ENCODE measurements around the gene PHYHD1. TPM values are rescaled to one million over a fixed set of nuclear protein-coding genes. Genes with fewer than 3 reads are reported as not detected.

PHYHD1 gene
- total and polyA plus RNA-seq, 2 donors (not counting 1 experiment from before 2014, with no cell fraction given) = 0.96 to 2.0 TPM

DNA sequence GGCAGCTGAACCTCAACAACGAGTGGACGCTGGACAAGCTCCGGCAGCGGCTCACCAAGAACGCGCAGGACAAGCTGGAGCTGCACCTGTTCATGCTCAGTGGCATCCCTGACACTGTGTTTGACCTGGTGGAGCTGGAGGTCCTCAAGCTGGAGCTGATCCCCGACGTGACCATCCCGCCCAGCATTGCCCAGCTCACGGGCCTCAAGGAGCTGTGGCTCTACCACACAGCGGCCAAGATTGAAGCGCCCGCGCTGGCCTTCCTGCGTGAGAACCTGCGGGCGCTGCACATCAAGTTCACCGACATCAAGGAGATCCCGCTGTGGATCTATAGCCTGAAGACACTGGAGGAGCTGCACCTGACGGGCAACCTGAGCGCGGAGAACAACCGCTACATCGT lies 12.4 kb upstream of the PHYHD1 start:
- Histone ChIP-seq H3K4me2 (replicated peaks; ENCODE audit: low read depth, low read length, poor library complexity, severe bottlenecking) (no peak overlapping the region), H4K20me1 (ENCODE audit: control insufficient read depth, insufficient read depth, low read length, poor library complexity, severe bottlenecking) (peaks cover 31% of the 10 kb centered on the region), H3K9ac (ENCODE audit: low read length) (no peak overlapping the region), H3K79me2 (ENCODE audit: control insufficient read depth, insufficient read depth, low read length) (peaks cover 61% of the 10 kb centered on the region), H3K9me3 (ENCODE audit: control extremely low read depth in 1 of 3, control insufficient read depth in 2 of 3, insufficient read depth in 1 of 3, low read length in 2 of 3) (no peaks in the 10 kb centered on the region), H3K27ac (ENCODE audit: low read length in 2 of 2) (no peak overlapping the region), H3K4me1 (ENCODE audit: control insufficient read depth in 2 of 2, insufficient read depth in 2 of 2, low read length in 2 of 2) (peaks cover 0 to 4% of the 10 kb centered on the region in 2 donors), H3K36me3 (replicated peaks in 1 of 2; ENCODE audit: control extremely low read depth in 1 of 2, control insufficient read depth in 1 of 2, extremely low read depth in 1 of 2, insufficient read depth in 2 of 2, low read length in 1 of 2) (peaks cover 0 to 36% of the 10 kb centered on the region in 2 experiments), H3K27me3 (replicated peaks in 1 of 4; ENCODE audit: control extremely low read depth in 1 of 4, control insufficient read depth in 3 of 4, insufficient read depth in 4 of 4, low read length in 3 of 4) (no peaks in the 10 kb centered on the region), H2AFZ (ENCODE audit: insufficient read depth, low read depth, low read length, poor library complexity, severe bottlenecking) (no peak overlapping the region), H3K4me3 (ENCODE audit: control extremely low read depth in 1 of 5, extremely low read depth in 1 of 5, insufficient read depth in 1 of 5, low read depth in 2 of 5, low read length in 4 of 5) (no peak overlapping the region)
- Mint-ChIP-seq H3K27ac (no peak overlapping the region), H3K9me3 (ENCODE audit: insufficient read depth) (no peaks in the 10 kb centered on the region), H3K4me1 (peaks cover 5% of the 10 kb centered on the region), H3K4me3 (no peak overlapping the region), H3K27me3 (no peaks in the 10 kb centered on the region)
- WGBS (ENCODE audit: insufficient coverage) = 97% methylated on average over 24 of the region's 24 CpGs
- ChIA-PET CTCF (no interaction called here), POLR2A (interaction anchor here (0.5 kb wide), 1 partner anchor 34 kb away, joined by 3 read pairs; no protein-coding TSS in a partner anchor)
- intact Hi-C loops (cut with micrococcal nuclease) = no loop called here
- DNase-seq = no peak
- no peak for ATAC-seq (ENCODE audit: low read depth)
- TF ChIP-seq, protein P1, sequence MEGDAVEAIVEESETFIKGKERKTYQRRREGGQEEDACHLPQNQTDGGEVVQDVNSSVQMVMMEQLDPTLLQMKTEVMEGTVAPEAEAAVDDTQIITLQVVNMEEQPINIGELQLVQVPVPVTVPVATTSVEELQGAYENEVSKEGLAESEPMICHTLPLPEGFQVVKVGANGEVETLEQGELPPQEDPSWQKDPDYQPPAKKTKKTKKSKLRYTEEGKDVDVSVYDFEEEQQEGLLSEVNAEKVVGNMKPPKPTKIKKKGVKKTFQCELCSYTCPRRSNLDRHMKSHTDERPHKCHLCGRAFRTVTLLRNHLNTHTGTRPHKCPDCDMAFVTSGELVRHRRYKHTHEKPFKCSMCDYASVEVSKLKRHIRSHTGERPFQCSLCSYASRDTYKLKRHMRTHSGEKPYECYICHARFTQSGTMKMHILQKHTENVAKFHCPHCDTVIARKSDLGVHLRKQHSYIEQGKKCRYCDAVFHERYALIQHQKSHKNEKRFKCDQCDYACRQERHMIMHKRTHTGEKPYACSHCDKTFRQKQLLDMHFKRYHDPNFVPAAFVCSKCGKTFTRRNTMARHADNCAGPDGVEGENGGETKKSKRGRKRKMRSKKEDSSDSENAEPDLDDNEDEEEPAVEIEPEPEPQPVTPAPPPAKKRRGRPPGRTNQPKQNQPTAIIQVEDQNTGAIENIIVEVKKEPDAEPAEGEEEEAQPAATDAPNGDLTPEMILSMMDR (IDR thresholded peaks at IDR 0.05) = no peak
- no peak for TF ChIP-seq EZH2 (IDR thresholded peaks at IDR 0.05; ENCODE audit: borderline replicate concordance, insufficient read depth, low read depth, low read length, poor library complexity, severe bottlenecking)

DNA sequence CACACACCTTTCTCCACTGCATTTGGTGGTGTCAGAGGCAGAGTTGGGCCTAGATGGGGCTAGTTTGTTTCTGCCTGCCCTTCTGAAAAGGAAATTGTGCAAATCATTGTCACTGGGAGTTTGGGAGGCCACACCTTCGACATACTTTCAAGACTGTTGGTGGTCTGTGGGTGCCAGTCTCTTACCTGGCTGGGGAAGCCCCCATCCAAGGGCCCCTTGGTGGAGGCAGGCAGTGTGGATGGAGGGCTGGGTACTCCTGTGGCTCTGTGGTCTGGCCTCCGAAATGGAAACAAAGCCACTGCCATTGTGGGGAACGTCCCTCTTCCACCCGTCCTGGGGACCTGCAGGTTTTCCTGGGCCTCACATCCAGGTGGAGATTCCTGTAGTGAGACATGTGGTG lies 10.9 kb upstream of the PHYHD1 start:
- 87% methylated on average over 4 of the region's 4 CpGs for WGBS (ENCODE audit: insufficient coverage)
- no peak overlapping the region for H3K27ac Mint-ChIP-seq
- H2AFZ ChIP-seq (ENCODE audit: insufficient read depth, low read depth, low read length, poor library complexity, severe bottlenecking) = no peak overlapping the region
- H4K20me1 ChIP-seq (ENCODE audit: control insufficient read depth, insufficient read depth, low read length, poor library complexity, severe bottlenecking) = peaks cover 31% of the 10 kb centered on the region
- H3K9me3 ChIP-seq (ENCODE audit: control extremely low read depth in 1 of 3, control insufficient read depth in 2 of 3, insufficient read depth in 1 of 3, low read length in 2 of 3) = no peaks in the 10 kb centered on the region
- peaks cover 0 to 40% of the 10 kb centered on the region in 2 experiments for H3K36me3 ChIP-seq (replicated peaks in 1 of 2; ENCODE audit: control extremely low read depth in 1 of 2, control insufficient read depth in 1 of 2, extremely low read depth in 1 of 2, insufficient read depth in 2 of 2, low read length in 1 of 2)
- no peak overlapping the region for H3K9ac ChIP-seq (ENCODE audit: low read length)
- H3K9me3 Mint-ChIP-seq (ENCODE audit: insufficient read depth) = no peaks in the 10 kb centered on the region
- TF ChIP-seq, protein P1 (IDR thresholded peaks at IDR 0.05) = no peak
- no peak for TF ChIP-seq EZH2 (IDR thresholded peaks at IDR 0.05; ENCODE audit: borderline replicate concordance, insufficient read depth, low read depth, low read length, poor library complexity, severe bottlenecking)
- DNase-seq (no peak), ATAC-seq (ENCODE audit: low read depth) (no peak)
- CTCF ChIA-PET = no interaction called here
- H3K79me2 ChIP-seq (ENCODE audit: control insufficient read depth, insufficient read depth, low read length) = peaks cover 70% of the 10 kb centered on the region
- intact Hi-C loops (cut with micrococcal nuclease) = no loop called here
- no peak overlapping the region for H3K4me3 Mint-ChIP-seq
- H3K4me3 ChIP-seq (ENCODE audit: control extremely low read depth in 1 of 5, extremely low read depth in 1 of 5, insufficient read depth in 1 of 5, low read depth in 2 of 5, low read length in 4 of 5) = no peak overlapping the region
- no peaks in the 10 kb centered on the region for H3K4me1 ChIP-seq (ENCODE audit: control insufficient read depth in 2 of 2, insufficient read depth in 2 of 2, low read length in 2 of 2)
- H3K4me2 ChIP-seq (replicated peaks; ENCODE audit: low read depth, low read length, poor library complexity, severe bottlenecking) = no peak overlapping the region
- POLR2A ChIA-PET = no interaction called here
- no peaks in the 10 kb centered on the region for H3K27me3 Mint-ChIP-seq
- no peaks in the 10 kb centered on the region for H3K27me3 ChIP-seq (replicated peaks in 1 of 4; ENCODE audit: control extremely low read depth in 1 of 4, control insufficient read depth in 3 of 4, insufficient read depth in 4 of 4, low read length in 3 of 4)
- H3K27ac ChIP-seq (ENCODE audit: low read length in 2 of 2) = no peak overlapping the region
- H3K4me1 Mint-ChIP-seq = peaks cover 5% of the 10 kb centered on the region

Data from B cell (primary cell).